Lower leg skin (tissue), 4 donors: ENCODE measurements around the gene EVA1A. TPM values are rescaled to one million over a fixed set of nuclear protein-coding genes. Genes with fewer than 3 reads are reported as not detected.

Experiments
- DNase-seq, 2 donors: peaks; one replicate each; pipeline ENCODE4 v3.0.0-alpha.2; 2019; ENCODE audit warnings: low spot score in 2 of 2
- H3K4me3 ChIP-seq: fragments of 200-600 bp; sonication (generic); 2 replicates; pipeline ENCODE4 v1.5.1; 2017; ENCODE audit warnings: mild to moderate bottlenecking, low read depth; ENCODE audit not compliant: poor library complexity, severe bottlenecking
- CTCF ChIP-seq, 3 donors: fragments of 450-650 bp; IDR thresholded peaks; one replicate each; pipeline ENCODE4 v1.5.1; 2016; ENCODE audit warnings: antibody characterized with exemption in 3 of 3, mild to moderate bottlenecking in 3 of 3, moderate library complexity in 2 of 3
- POLR2A ChIP-seq, 2 donors: fragments of 450-650 bp; IDR thresholded peaks; one replicate each; pipeline ENCODE4 v1.6.1; 2016 to 2017; ENCODE audit warnings: antibody characterized with exemption in 2 of 2, mild to moderate bottlenecking in 1 of 2, moderate library complexity in 1 of 2
- WGBS, 2 donors: methylation state at CpG; one replicate each; pipeline ENCODE4 v1.1.5; 2018; 5-methylcytosine and 5-hydroxymethylcytosine counted together
- intact Hi-C: fragments of 100-400 bp; cut with DNase I; formaldehyde crosslinking; loops from one replicate; pipeline ENCODE4 v1.15.0; 2023; ENCODE audit warnings: low total_unique reads
- total RNA-seq, 4 donors: library from RNA; depleted of rRNA; stranded (reverse); fragments of >200 nt; gene quantifications; one replicate each; pipeline ENCODE4 v1.1.0, GENCODE V29; 2016

The EVA1A gene
- total RNA-seq, 4 donors from 2014 or later: 6.6 to 12.9 (median 9.1) TPM

- intact Hi-C loops: no loop called here
- H3K4me3 ChIP-seq: no peak overlapping the region
- DNase-seq: no peak
- 88 to 92% methylated on average over 4 of the region's 4 CpGs for WGBS, 2 donors
- no peak for TF ChIP-seq POLR2A (IDR thresholded peaks at IDR 0.05)
- TF ChIP-seq CTCF (IDR thresholded peaks at IDR 0.05): no peak
Observed at GRCh38 chr2:75555701-75556100, 5.0 kb downstream of the EVA1A start.

- no peak for DNase-seq
- TF ChIP-seq CTCF (IDR thresholded peaks at IDR 0.05) (no peak), POLR2A (IDR thresholded peaks at IDR 0.05) (no peak)
- WGBS, 2 donors: 72 to 74% methylated on average over 4 of the region's 4 CpGs
- no peak overlapping the region for H3K4me3 ChIP-seq
- intact Hi-C loops: no loop called here
Observed at GRCh38 chr2:75553935-75554531, 6.7 kb downstream of the EVA1A start.

GRCh38 chr2:75552222-75552621 is 8.5 kb downstream of the EVA1A start:
- intact Hi-C loops: no loop called here

GRCh38 chr2:75551434-75551833 is 9.3 kb downstream of the EVA1A start:
- WGBS, 2 donors: 95% methylated on average over 3 of the region's 3 CpGs
- intact Hi-C loops: no loop called here
- no peak overlapping the region for H3K4me3 ChIP-seq
- no peak for DNase-seq
- TF ChIP-seq POLR2A (IDR thresholded peaks at IDR 0.05) (no peak), CTCF (IDR thresholded peaks at IDR 0.05) (no peak)

More at GRCh38 chr2:75552222-75552621, 8.5 kb downstream of the EVA1A start:
- no peak overlapping the region for H3K4me3 ChIP-seq
- DNase-seq: no peak
- no peak for TF ChIP-seq POLR2A (IDR thresholded peaks at IDR 0.05)
- TF ChIP-seq CTCF (IDR thresholded peaks at IDR 0.05): no peak
- WGBS, 2 donors: 70 to 88% methylated on average over 1 of the region's 1 CpG

GRCh38 chr2:75549401-75550253 is 11.1 kb downstream of the EVA1A start:
- DNase-seq: peak in 1 of 2 donors; percentile 81
- TF ChIP-seq POLR2A (IDR thresholded peaks at IDR 0.05) (no peak), CTCF (IDR thresholded peaks at IDR 0.05) (no peak)
- intact Hi-C loops: no loop called here
- WGBS, 2 donors: 63 to 68% methylated on average over 2 of the region's 2 CpGs
- H3K4me3 ChIP-seq: no peak overlapping the region
